GM19035 (cell line): ENCODE measurements around the gene SASS6.

Experiments used
- ATAC-seq: cut with Tn5 transposase; IDR thresholded peaks from one replicate; pipeline ENCODE4 v1.9.1; 2021; ENCODE audit not compliant: unreplicated experiment

SASS6 gene

GRCh38 chr1:100109554-100110066 is 23.1 kb downstream of the SASS6 start:
- ATAC-seq = no peak

- no peak for ATAC-seq
These were observed 25.0 kb downstream of the SASS6 start for GRCh38 chr1:100107696-100108095.

GRCh38 chr1:100101564-100101963 is 31.2 kb downstream of the SASS6 start:
- ATAC-seq = no peak

GRCh38 chr1:100100202-100100601 is 32.5 kb downstream of the SASS6 start:
- no peak for ATAC-seq

- ATAC-seq = no peak
These were observed 42.3 kb downstream of the SASS6 start for GRCh38 chr1:100090471-100090870.

DNA sequence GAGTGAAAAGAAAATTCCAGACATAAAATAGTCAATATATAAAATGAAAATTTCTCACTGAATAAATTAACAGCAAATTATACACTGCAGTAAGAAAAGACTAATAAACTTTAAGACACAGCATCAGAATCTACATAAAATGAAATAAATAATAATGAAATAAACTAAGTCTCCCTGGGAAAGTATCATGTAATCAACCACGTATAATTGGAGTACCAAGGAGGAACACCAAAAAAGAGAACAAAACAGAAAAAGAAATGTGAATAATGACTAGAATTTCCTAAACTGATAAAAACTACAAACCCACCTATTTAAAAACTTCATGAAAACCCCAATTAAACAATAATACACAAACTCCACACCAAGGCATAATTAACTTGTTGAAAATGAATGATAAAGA is 43.6 kb downstream of the SASS6 start:
- no peak for ATAC-seq

DNA sequence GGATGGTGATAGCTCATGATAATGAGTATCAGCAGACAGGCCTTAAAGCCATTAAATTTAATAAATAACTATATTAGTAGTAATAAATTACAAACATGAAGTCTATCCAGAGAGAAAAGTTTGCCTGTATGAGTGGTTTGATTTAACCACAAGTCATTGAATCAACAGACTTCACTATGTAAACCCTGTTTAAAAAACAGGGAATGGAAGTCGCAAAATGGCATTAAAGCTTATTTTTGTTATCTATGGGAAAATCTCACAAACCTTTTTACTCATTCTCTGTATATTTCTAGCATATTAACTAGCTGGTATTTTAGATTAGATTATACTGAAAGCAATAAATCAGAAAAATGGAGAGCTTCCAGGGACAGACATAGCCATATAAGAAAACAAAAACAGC is 45.3 kb downstream of the SASS6 start:
- no peak for ATAC-seq

- no peak for ATAC-seq
These were observed 52.4 kb downstream of the SASS6 start for GRCh38 chr1:100080331-100080730.

GRCh38 chr1:100077531-100077930 is 55.2 kb downstream of the SASS6 start:
- ATAC-seq = peak; percentile 53

DNA sequence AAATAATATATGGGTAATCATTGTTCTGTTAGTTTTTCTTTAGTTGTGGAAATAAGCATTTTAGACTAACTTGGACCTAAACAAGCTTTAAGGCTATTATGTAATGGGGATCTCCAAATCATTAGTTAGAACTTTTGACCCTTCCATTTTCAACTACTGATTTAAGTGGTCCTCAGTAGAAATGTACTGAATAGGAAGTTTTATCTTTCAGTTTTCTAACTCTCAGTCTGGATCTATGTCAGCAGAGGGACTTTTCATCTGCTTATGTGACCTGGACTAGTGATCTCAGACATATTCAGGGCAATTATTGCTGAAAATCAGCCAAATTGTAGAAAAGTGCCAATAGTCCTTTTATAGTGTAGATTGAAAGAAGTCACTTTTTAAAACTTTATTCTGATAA is 56.0 kb downstream of the SASS6 start:
- peak; percentile 55 for ATAC-seq

DNA sequence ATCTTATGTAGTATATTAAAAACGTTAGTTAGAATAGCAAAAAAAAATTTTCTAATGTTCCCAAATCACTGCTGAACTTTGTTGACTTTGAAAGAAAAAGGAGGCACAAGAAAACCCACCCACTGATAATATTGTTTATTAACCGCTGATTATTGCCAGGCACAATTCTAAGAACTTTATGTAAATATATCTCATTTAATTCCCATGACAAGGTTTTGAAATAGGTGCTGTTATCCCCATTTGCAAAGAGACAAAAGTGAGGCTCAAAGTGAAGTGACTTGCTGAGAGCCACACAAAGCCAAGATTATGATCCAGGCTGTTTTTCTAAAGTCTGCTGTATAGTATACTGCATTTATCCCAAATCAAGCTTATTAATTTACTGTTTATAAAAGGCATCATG is 56.4 kb downstream of the SASS6 start:
- peak; percentile 5 for ATAC-seq

- ATAC-seq = peak; percentile 47
These were observed 57.0 kb downstream of the SASS6 start for GRCh38 chr1:100075773-100076172.

DNA sequence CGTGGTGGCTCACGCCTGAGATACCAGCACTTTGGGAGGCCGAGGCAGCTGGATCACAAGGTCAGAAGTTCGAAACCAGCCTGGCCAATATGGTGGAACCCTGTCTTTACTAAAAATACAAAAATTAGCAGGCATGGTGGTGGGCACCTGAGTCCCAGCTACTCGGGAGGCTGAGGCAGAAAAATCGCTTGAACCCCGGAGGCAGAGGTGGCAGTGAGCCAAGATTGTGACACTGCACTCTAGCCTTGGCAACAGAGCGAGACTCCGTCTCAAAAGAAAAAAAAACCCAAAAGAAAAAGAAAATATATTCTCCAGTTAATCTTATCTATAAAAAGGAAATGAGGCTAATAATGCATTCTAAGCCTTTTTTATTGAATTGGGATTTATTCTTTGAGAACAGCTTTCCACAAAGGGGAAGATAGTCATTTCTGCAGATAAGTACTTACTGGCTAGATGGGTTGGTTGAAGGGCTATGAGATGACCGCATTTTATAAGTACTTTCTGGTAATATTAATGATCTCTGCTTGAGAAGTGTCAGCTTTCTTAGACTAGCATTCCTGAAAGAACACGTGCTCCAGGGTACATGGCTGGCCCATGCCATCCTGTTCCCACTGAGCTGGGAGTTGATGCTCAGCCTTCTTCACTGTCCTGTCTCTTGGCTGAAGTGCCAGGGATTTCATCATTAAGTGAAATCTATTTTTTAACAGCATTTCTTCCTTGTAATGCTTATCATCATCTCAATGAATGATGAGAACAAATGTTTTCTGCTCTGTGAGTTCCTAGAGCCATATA is 57.9 kb downstream of the SASS6 start:
- ATAC-seq = no peak

DNA sequence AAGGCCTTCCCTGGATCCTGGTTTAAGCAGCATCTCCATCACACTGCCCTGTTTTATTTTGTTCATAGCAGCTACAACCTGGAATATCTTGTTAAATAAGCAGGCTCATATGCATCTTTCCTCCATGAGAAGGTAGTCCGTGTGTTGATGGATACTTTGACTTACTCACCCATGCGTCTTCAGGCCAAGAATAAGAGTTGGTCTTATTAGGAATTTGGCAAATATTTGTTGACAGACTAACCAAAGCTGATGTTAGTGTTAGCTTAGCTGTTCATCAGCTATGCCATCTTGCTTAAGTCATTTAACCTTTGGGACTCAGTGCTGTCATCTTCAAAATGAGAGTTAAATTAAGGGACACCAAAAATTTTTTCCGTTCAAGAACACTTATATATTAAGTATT is 59.2 kb downstream of the SASS6 start:
- ATAC-seq = no peak

GRCh38 chr1:100070201-100070939 is 62.4 kb downstream of the SASS6 start:
- ATAC-seq = no peak

DNA sequence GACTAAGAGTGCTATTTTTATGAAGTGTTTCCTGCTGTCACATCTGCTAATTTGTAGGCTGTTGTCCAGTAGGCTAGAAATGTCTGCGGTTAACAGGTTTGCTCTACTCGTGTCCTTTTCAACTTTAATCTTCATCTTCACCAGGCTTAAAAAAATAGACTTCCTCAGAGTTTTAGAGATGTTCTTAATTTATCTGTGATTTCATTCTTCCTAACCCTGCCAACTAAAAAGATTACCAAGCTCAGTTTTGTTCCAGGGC is 66.8 kb downstream of the SASS6 start:
- no peak for ATAC-seq

GRCh38 chr1:100065183-100065968 is 67.4 kb downstream of the SASS6 start:
- no peak for ATAC-seq

GRCh38 chr1:100061681-100062080 is 71.0 kb downstream of the SASS6 start:
- ATAC-seq = no peak

DNA sequence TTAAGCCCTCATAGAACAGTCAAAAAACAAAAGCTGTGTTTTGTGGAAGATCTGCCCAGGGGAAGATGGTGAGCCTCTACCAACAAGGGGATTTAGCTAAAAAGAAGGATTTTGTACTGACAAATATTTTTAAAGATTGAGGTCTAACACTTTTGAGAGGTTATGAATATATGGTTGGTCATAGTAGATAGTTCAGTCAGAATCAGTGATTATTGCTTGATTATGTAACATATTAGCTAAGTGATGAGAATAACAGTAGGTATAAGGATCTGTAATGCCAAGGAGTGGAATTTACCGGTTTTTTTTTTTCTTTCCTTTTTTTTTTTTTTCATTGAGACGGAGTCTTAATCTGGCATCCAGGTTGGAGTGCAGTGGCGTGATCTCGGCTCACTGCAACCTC is 79.0 kb downstream of the SASS6 start:
- ATAC-seq = no peak

- ATAC-seq = no peak
These were observed 79.6 kb downstream of the SASS6 start for GRCh38 chr1:100053119-100053518.

DNA sequence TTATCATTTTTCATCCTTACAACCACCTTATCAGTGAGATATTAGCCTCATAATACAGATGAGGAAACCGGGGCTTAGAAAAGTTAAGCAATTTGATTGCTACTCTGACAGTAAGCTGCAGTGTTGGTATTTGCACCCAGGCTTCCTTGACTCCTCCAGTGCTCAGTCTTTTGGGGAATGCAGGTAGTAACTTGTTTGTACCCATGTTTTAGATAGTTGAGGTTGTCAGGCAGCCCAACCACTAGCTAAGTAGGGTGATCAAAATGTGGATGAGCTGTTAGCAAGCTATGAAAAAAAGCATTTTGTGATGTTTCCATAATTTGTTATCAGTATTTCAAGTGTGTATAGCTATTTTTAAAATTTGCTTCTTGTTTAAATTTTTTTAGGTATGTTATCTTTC is 80.8 kb downstream of the SASS6 start:
- no peak for ATAC-seq

DNA sequence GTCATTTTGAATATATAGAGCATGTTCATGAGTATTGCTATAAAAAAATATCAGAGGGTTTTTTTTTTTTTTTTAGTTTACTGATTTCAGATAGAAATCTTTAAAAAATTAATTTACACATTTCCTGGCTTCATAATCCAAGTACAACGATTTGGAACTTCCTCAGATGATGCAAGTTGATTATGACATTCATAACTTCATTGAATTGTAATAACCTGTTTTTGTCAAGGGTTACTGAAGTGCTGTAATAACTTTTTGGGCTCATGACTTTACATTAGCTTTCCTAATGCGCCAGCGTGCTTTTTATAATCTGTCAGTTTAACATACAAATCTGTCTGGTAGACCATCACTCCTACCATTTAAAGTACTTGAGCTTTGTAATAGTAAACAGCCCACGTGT is 81.3 kb downstream of the SASS6 start:
- no peak for ATAC-seq
